ENCODE data around the gene TBC1D5. TPM values are rescaled to one million over a fixed set of nuclear protein-coding genes. Genes with fewer than 3 reads are reported as not detected.

The TBC1D5 gene
- total and polyA plus RNA-seq, 2 of the 8 experiments (the other 6 are each of a cell fraction or from before 2014, with no cell fraction given), result 11.0 to 22.9 TPM

DNA sequence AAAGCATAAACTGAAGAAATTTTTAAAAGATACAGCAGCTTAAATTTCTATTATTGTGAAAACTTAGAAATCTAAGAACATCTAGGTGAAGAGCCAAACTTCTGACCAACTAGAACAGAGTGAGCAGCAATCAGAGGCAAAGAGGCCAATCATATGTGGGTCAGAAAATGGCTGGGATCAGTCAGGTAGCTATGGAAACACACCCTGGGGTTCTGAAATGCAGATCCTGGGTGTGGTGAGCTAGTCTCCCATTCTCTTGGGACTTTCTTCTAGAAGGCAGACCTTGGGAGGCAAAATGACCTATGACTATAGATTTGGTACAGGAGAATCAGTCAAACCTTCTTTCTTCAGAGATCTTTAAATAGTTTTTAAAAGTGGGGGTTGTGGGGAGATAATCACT, 385.8 kb downstream of the TBC1D5 start:
- H3K4ac ChIP-seq (replicated peaks; ENCODE audit: insufficient read length, low read depth, low read length), result no peak overlapping the region
- no peak overlapping the region for H4K8ac ChIP-seq (ENCODE audit: extremely low read depth, insufficient read depth, low read length)
- no peak overlapping the region for H3K23ac ChIP-seq (ENCODE audit: insufficient read length)
- H3K9me3 ChIP-seq (ENCODE audit: insufficient read depth in 2 of 2, low read depth in 1 of 2, low read length in 1 of 2), result no peaks in the 10 kb centered on the region
- H3K79me1 ChIP-seq (ENCODE audit: low read depth, low read length), result no peaks in the 10 kb centered on the region
- H3K18ac ChIP-seq (ENCODE audit: extremely low read depth, low read length), result no peak overlapping the region
- H3K56ac ChIP-seq (replicated peaks; ENCODE audit: insufficient read length, low read depth, low read length), result no peak overlapping the region
- no peaks in the 10 kb centered on the region for H3K23me2 ChIP-seq (ENCODE audit: low read depth, low read length)
- peaks cover 0 to 1% (median 0%) of the 10 kb centered on the region in 4 experiments; a peak in 1 of 7 replicates for H3K27me3 ChIP-seq (replicated peaks in 1 of 4; ENCODE audit: control insufficient read depth in 3 of 4, extremely low read depth in 1 of 4, insufficient read depth in 3 of 4, low read length in 3 of 4)
- H3K4me3 ChIP-seq (ENCODE audit: extremely low read depth in 1 of 4, insufficient read depth in 2 of 4, low read depth in 3 of 4, low read length in 4 of 4), result no peak overlapping the region
- H3K79me2 ChIP-seq (ENCODE audit: control insufficient read depth in 1 of 2, insufficient read depth in 2 of 2, low read length in 2 of 2), result no peaks in the 10 kb centered on the region
- H3K14ac ChIP-seq (ENCODE audit: insufficient read length), result no peak overlapping the region
- POLR2A ChIA-PET (ENCODE audit: partially characterized antibody), result no interaction called here
- no peak overlapping the region for H2BK5ac ChIP-seq (ENCODE audit: low read depth, low read length)
- H2BK12ac ChIP-seq (ENCODE audit: low read depth, low read length), result no peak overlapping the region
- no peak overlapping the region for H2BK15ac ChIP-seq (ENCODE audit: low read length)
- no peak overlapping the region for H2BK120ac ChIP-seq (replicated peaks; ENCODE audit: low read depth, low read length)
- H4K20me1 ChIP-seq (replicated peaks in 1 of 2; ENCODE audit: control insufficient read depth in 1 of 2, insufficient read depth in 2 of 2, low read length in 2 of 2), result no peaks in the 10 kb centered on the region
- no peak for FAIRE-seq
- no peak overlapping the region for H3K27ac ChIP-seq (ENCODE audit: low read depth, low read length)
- CTCF ChIA-PET (ENCODE audit: partially characterized antibody), result interaction anchor here (1.5 kb wide), 1 partner anchor 54 kb away, joined by 3 read pairs; no protein-coding TSS in a partner anchor
- H3K4me2 ChIP-seq (ENCODE audit: insufficient read depth in 1 of 2, low read depth in 2 of 2, low read length in 2 of 2), result no peak overlapping the region
- no peaks in the 10 kb centered on the region for H3K36me3 ChIP-seq (ENCODE audit: control insufficient read depth in 2 of 4, insufficient read depth in 4 of 4, low read length in 3 of 4)
- H3K4me1 ChIP-seq (replicated peaks in 1 of 4; ENCODE audit: control insufficient read depth in 3 of 4, insufficient read depth in 4 of 4, low read length in 3 of 4), result peaks cover 0 to 3% (median 0%) of the 10 kb centered on the region in 4 experiments; a peak in 1 of 7 replicates
- H2BK20ac ChIP-seq (ENCODE audit: low read length), result no peak overlapping the region
- H2AK5ac ChIP-seq (ENCODE audit: low read depth, low read length), result no peak overlapping the region
- H4K5ac ChIP-seq (ENCODE audit: insufficient read length, low read depth, low read length), result no peak overlapping the region
- no peak for DNase-seq (ENCODE audit: low read depth in 1 of 2, low spot score in 2 of 2)
- H3K9ac ChIP-seq (replicated peaks in 1 of 4; ENCODE audit: extremely low read depth in 1 of 4, low read depth in 3 of 4, low read length in 3 of 4), result no peak overlapping the region
- no peak overlapping the region for H4K91ac ChIP-seq (replicated peaks; ENCODE audit: insufficient read length, low read length)
- no peak overlapping the region for H2AFZ ChIP-seq (ENCODE audit: low read length)
- TF ChIP-seq CBX5 (IDR thresholded peaks at IDR 0.05; ENCODE audit: low read depth, low read length) (no peak), SIN3A (conservative IDR thresholded peaks at IDR 0.05 in 1 of 2, IDR thresholded peaks at IDR 0.05 in 1 of 2; ENCODE audit: low read depth in 1 of 2, low read length in 2 of 2) (no peak), NRF1 (IDR thresholded peaks at IDR 0.05; ENCODE audit: low read depth, low read length) (no peak), JUND (IDR thresholded peaks at IDR 0.05; ENCODE audit: low read length) (no peak), TCF12 (IDR thresholded peaks at IDR 0.05; ENCODE audit: low read depth, low read length) (no peak), TBP (IDR thresholded peaks at IDR 0.05; ENCODE audit: low read depth, low read length) (no peak), RXRA (IDR thresholded peaks at IDR 0.05; ENCODE audit: insufficient read depth, low read depth, low read length) (no peak), POU5F1 (IDR thresholded peaks at IDR 0.05; ENCODE audit: low read depth, low read length) (no peak), CBX8 (IDR thresholded peaks at IDR 0.05; ENCODE audit: borderline replicate concordance, low read depth, low read length) (no peak), TAF7 (optimal IDR thresholded peaks at IDR 0.05; ENCODE audit: borderline replicate concordance, low read depth, low read length) (no peak), ASH2L (IDR thresholded peaks at IDR 0.05; ENCODE audit: low read length) (no peak), SUZ12 (IDR thresholded peaks at IDR 0.05; ENCODE audit: low read length) (no peak), HDAC2 (IDR thresholded peaks at IDR 0.05; ENCODE audit: borderline replicate concordance in 1 of 2, low read depth in 2 of 2, low read length in 2 of 2) (no peak), EP300 (IDR thresholded peaks at IDR 0.05; ENCODE audit: borderline replicate concordance in 1 of 2, low read depth in 2 of 2, low read length in 2 of 2) (no peak), RNF2 (IDR thresholded peaks at IDR 0.05; ENCODE audit: borderline replicate concordance, low read depth, low read length, missing control alignments, poor library complexity, severe bottlenecking) (no peak)
